MCF 10A (cell line): ENCODE data around the gene TMBIM4. TPM values are rescaled to one million over a fixed set of nuclear protein-coding genes. Genes with fewer than 3 reads are reported as not detected.
A peak's percentile ranks its signal among the peaks of the same experiment; 100 is the strongest.

ENCODE experiments used
- BruUV-seq: library from RNA; stranded (reverse); fragments of 400-500 nt; replicated peaks from 2 replicates; lab custom pipeline; 2021; lab: Mats Ljungman, UMichigan
- CTCF ChIA-PET: fragments of 300-600 bp; sonication (Branson Sonifier 250); formaldehyde crosslinking; extraction: SDS; loops from one replicate; lab custom pipeline; 2021; ENCODE audit warnings: antibody characterized with exemption, inconsistent platforms; lab: Yijun Ruan, JAX
- POLR2A ChIA-PET: fragments of 300-600, 350-650 bp; sonication (Branson Sonifier 250); formaldehyde crosslinking; extraction: SDS; loops from one replicate; lab custom pipeline; 2020; ENCODE audit warnings: antibody characterized with exemption, inconsistent platforms; lab: Yijun Ruan, JAX
- DNase-seq: peaks from one replicate; pipeline ENCODE4 v3.0.0-alpha.2; 2018; ENCODE audit not compliant: unreplicated experiment
- H3K27ac Mint-ChIP-seq: one replicate; pipeline ENCODE4 v1.8.0; 2022; ENCODE audit warnings: mild to moderate bottlenecking, low read depth, mixed read lengths; ENCODE audit not compliant: unreplicated experiment
- H3K27me3 Mint-ChIP-seq: one replicate; pipeline ENCODE4 v1.8.0; 2022; ENCODE audit warnings: mixed read lengths; ENCODE audit not compliant: insufficient read depth, unreplicated experiment
- H3K36me3 Mint-ChIP-seq: one replicate; pipeline ENCODE4 v1.8.0; 2022; ENCODE audit warnings: mild to moderate bottlenecking, moderate library complexity, mixed read lengths; ENCODE audit not compliant: insufficient read depth, unreplicated experiment
- H3K4me1 Mint-ChIP-seq: one replicate; pipeline ENCODE4 v1.8.0; 2022; ENCODE audit warnings: mixed read lengths; ENCODE audit not compliant: insufficient read depth, unreplicated experiment
- H3K4me3 Mint-ChIP-seq: one replicate; pipeline ENCODE4 v1.8.0; 2022; ENCODE audit warnings: mild to moderate bottlenecking, moderate library complexity, mixed read lengths; ENCODE audit not compliant: unreplicated experiment
- H3K9me3 Mint-ChIP-seq: one replicate; pipeline ENCODE4 v1.8.0; 2022; ENCODE audit warnings: mixed read lengths; ENCODE audit not compliant: unreplicated experiment
- CTCF ChIP-seq: fragments of 200-600 bp; IDR thresholded peaks from one replicate; pipeline ENCODE4 v1.8.0; 2022; ENCODE audit warnings: antibody characterized with exemption, mild to moderate bottlenecking; ENCODE audit not compliant: unreplicated experiment
- intact Hi-C: fragments of 100-400 bp; cut with micrococcal nuclease; formaldehyde crosslinking; loops from 2 replicates; pipeline ENCODE4 v1.14.1; 2022
- total RNA-seq: library from RNA; stranded (reverse); gene quantifications from 2 replicates; pipeline ENCODE4 v1.2.3, GENCODE V29; 2022

The TMBIM4 gene
- total RNA-seq, 1 experiment from 2014 or later: 74.3 TPM

GRCh38 chr12:66107451-66107915 lies 62.3 kb downstream of the TMBIM4 start:
- no peaks in the 10 kb centered on the region for H3K9me3 Mint-ChIP-seq
- peak; percentile 98 for DNase-seq
- H3K27ac Mint-ChIP-seq: no peak overlapping the region
- peaks cover 16% of the 10 kb centered on the region for H3K4me1 Mint-ChIP-seq
- ChIA-PET CTCF (interaction anchor here (0.6 to 3.9 kb wide), 32 partner anchors 9 to 1544 kb away, joined by 3 to 27 read pairs (median 3); no protein-coding TSS in a partner anchor), POLR2A (interaction anchor here (1.0 to 1.8 kb wide), 2 partner anchors 9 to 23 kb away, joined by 4 to 6 read pairs; partner anchors contain the start of gene LLPH)
- BruUV-seq: no TSS peak
- TF ChIP-seq CTCF: peak; percentile 62
- H3K36me3 Mint-ChIP-seq: peaks cover 6% of the 10 kb centered on the region
- H3K4me3 Mint-ChIP-seq: no peak overlapping the region
- no peaks in the 10 kb centered on the region for H3K27me3 Mint-ChIP-seq
- intact Hi-C loops: loop anchor here (1.0 to 10.0 kb wide), 7 partner anchors 125 to 1213 kb away; no protein-coding TSS in a partner anchor

- H3K27ac Mint-ChIP-seq: no peak overlapping the region
- H3K27me3 Mint-ChIP-seq: peaks cover 11% of the 10 kb centered on the region
- ChIA-PET CTCF (interaction anchor here (0.6 to 1.5 kb wide), 5 partner anchors 9 to 1297 kb away, joined by 3 to 5 read pairs (median 3); no protein-coding TSS in a partner anchor), POLR2A (no interaction called here)
- no peak overlapping the region for H3K4me3 Mint-ChIP-seq
- intact Hi-C loops: loop anchor here (10.0 kb wide), 1 partner anchor 1208 kb away; no protein-coding TSS in a partner anchor
- DNase-seq: no peak
- H3K4me1 Mint-ChIP-seq: peaks cover 9% of the 10 kb centered on the region
- peaks cover 6% of the 10 kb centered on the region for H3K36me3 Mint-ChIP-seq
- peaks cover 8% of the 10 kb centered on the region for H3K9me3 Mint-ChIP-seq
- no TSS peak for BruUV-seq
- TF ChIP-seq CTCF: no peak
Measured at GRCh38 chr12:66103016-66103913, 66.5 kb downstream of the TMBIM4 start.

GRCh38 chr12:66092559-66093269 lies 77.1 kb downstream of the TMBIM4 start:
- CTCF ChIA-PET: no interaction called here
- no TSS peak for BruUV-seq
- Mint-ChIP-seq H3K9me3 (no peaks in the 10 kb centered on the region), H3K27ac (peak overlapping the region; percentile 64), H3K4me1 (peaks cover 8% of the 10 kb centered on the region), H3K4me3 (no peak overlapping the region), H3K36me3 (no peaks in the 10 kb centered on the region), H3K27me3 (no peaks in the 10 kb centered on the region)
- intact Hi-C loops: no loop called here
- DNase-seq: peak; percentile 79
- no peak for TF ChIP-seq CTCF
- POLR2A ChIA-PET: no interaction called here
